Ovary (tissue), 3 donors: ENCODE measurements around the gene SIK3.

ENCODE experiments used
- EP300 ChIP-seq: sonication (generic); formaldehyde crosslinking; IDR thresholded peaks from one replicate; pipeline ENCODE4 v1.6.1; 2017; ENCODE audit warnings: antibody characterized with exemption
- TF ChIP-seq, protein P1 (sequence below), 3 donors: fragments of 450-650 bp in 2 of 3; fragments of 200-600 bp in 1 of 3; IDR thresholded peaks; one replicate each; pipeline versions ENCODE4 v1.5.1 to v1.8.0; 2016 to 2022; ENCODE audit warnings: antibody characterized with exemption in 3 of 3, mild to moderate bottlenecking in 1 of 3
- donor health status: DM: no; HTN: no; CAD: no.

DNA sequence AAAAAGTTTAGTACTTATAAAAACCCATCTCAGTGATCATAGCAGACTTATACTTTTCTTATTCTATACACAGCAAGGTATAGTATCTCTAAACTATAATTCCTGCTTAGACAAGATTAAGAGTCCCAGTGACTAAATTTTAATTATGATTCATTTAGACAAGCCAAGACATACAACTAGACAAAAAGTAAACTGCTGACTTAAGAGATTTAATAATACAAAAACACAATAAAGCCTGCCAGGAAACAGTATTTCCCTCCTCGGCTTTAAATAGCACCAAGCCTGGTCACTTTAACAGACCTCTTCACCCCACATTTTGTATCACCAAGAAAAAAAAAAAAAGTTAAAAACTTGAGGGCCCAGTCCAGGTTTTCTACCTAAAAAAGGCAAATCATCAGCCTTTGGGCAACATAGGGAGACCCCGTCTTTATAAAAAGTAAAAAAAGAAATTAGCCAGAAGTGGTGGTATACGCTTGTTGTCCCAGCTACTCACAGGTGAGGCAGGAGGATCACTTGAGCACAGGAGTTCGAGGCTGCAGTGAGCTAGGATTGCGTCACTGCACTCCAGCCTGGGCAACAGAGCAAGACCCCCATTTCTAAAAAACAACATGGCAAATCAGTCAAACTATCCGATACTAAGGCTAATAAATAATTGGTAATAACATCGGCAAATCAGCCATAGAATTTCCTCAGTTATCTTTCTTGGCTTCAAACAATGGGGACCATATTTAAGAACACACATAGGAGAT is 53.8 kb downstream of the SIK3 start:
- TF ChIP-seq, protein P1, sequence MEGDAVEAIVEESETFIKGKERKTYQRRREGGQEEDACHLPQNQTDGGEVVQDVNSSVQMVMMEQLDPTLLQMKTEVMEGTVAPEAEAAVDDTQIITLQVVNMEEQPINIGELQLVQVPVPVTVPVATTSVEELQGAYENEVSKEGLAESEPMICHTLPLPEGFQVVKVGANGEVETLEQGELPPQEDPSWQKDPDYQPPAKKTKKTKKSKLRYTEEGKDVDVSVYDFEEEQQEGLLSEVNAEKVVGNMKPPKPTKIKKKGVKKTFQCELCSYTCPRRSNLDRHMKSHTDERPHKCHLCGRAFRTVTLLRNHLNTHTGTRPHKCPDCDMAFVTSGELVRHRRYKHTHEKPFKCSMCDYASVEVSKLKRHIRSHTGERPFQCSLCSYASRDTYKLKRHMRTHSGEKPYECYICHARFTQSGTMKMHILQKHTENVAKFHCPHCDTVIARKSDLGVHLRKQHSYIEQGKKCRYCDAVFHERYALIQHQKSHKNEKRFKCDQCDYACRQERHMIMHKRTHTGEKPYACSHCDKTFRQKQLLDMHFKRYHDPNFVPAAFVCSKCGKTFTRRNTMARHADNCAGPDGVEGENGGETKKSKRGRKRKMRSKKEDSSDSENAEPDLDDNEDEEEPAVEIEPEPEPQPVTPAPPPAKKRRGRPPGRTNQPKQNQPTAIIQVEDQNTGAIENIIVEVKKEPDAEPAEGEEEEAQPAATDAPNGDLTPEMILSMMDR (IDR thresholded peaks at IDR 0.05): no peak
- no peak for TF ChIP-seq EP300
